B cell (primary cell): ENCODE results near the gene CACHD1.

Source experiments
- EZH2 ChIP-seq: IDR thresholded peaks from 2 replicates; pipeline ENCODE4 v1.6.1; 2012; ENCODE audit warnings: borderline replicate concordance, low read depth, mild to moderate bottlenecking, moderate library complexity, low read length; ENCODE audit not compliant: insufficient read depth, poor library complexity, severe bottlenecking
- TF ChIP-seq, protein P1 (sequence below): fragments of 200-600 bp; IDR thresholded peaks from one replicate; pipeline ENCODE4 v1.8.0; 2022; ENCODE audit warnings: antibody characterized with exemption, mild to moderate bottlenecking

DNA sequence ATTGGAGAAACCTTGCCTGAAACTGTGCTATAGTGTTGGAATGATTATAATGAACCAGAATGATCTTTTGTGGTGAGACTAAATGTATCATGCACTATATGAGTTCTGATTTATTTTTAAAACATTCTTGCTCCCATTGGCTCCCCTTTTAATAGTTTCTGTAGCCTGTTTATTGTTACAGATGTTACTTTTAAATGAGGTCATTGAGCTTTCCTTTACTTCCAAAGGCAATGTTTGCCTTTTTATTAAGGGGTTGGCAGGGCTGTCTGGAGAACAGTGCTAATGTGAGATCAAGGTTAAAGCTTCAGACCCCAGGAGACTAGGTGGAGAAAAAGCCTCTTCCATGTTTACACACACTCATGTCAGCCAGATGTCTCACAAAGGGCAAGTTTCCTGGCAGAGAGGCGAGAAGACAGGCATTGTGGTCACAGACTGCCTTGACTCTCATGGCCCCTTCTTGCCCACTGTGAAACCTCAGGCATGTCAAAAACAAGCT, 154.3 kb downstream of the CACHD1 start:
- TF ChIP-seq, protein P1, sequence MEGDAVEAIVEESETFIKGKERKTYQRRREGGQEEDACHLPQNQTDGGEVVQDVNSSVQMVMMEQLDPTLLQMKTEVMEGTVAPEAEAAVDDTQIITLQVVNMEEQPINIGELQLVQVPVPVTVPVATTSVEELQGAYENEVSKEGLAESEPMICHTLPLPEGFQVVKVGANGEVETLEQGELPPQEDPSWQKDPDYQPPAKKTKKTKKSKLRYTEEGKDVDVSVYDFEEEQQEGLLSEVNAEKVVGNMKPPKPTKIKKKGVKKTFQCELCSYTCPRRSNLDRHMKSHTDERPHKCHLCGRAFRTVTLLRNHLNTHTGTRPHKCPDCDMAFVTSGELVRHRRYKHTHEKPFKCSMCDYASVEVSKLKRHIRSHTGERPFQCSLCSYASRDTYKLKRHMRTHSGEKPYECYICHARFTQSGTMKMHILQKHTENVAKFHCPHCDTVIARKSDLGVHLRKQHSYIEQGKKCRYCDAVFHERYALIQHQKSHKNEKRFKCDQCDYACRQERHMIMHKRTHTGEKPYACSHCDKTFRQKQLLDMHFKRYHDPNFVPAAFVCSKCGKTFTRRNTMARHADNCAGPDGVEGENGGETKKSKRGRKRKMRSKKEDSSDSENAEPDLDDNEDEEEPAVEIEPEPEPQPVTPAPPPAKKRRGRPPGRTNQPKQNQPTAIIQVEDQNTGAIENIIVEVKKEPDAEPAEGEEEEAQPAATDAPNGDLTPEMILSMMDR = no peak
- TF ChIP-seq EZH2 = no peak
